Measurements from ENCODE around the gene TCF23.

Gene TCF23

DNA sequence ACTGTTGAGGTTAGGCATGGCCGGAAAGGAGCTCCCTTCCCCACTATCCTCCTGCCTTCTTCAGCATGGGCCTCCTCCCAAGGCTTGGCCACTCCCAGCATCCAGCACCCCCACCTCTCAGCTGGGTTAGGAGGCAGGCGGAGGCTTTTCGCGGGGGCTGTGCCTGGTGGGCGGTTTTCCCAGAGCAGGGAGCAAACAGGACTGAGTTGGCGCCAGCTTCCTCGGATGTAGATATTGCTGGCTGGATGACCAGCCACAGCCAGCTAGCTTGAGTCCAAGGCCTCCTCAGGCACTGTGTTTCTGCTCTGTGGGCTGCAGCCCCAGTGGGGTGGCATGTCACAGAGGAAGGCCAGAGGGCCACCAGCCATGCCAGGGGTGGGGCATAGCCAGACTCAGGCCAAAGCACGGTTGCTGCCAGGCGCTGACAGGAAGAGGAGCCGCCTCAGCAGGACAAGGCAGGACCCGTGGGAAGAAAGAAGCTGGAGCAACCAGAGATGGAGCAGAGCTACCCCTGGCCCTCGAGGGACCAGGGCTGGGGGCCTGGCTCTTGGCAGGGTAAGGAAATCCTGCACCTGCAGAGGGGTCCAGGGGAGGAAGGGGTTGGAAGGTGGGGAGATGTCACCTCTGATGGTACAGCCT, at the start of gene TCF23:
TSS of gene TCF23 (plus strand) at position 204 of the 639 bp plus-strand sequence. CDS start at position 334, 130 bp downstream.
- no peaks in the 10 kb centered on the region for H3K36me3 ChIP-seq
- no peak for TF ChIP-seq CTCF (IDR thresholded peaks at IDR 0.05)
- H3K27me3 ChIP-seq: peaks cover 8% of the 10 kb centered on the region
- no peak within 1 kb of the TSS for H3K4me3 ChIP-seq (ENCODE audit: low read depth in 1 of 2, low read length in 1 of 2)
- no peaks in the 10 kb centered on the region for H3K9me3 ChIP-seq
- H3K27ac ChIP-seq: no peak within 1 kb of the TSS
- H3K4me1 ChIP-seq (ENCODE audit: control insufficient read depth in 1 of 2, insufficient read depth in 1 of 2, low read depth in 1 of 2, low read length in 1 of 2): no peaks in the 10 kb centered on the region

DNA sequence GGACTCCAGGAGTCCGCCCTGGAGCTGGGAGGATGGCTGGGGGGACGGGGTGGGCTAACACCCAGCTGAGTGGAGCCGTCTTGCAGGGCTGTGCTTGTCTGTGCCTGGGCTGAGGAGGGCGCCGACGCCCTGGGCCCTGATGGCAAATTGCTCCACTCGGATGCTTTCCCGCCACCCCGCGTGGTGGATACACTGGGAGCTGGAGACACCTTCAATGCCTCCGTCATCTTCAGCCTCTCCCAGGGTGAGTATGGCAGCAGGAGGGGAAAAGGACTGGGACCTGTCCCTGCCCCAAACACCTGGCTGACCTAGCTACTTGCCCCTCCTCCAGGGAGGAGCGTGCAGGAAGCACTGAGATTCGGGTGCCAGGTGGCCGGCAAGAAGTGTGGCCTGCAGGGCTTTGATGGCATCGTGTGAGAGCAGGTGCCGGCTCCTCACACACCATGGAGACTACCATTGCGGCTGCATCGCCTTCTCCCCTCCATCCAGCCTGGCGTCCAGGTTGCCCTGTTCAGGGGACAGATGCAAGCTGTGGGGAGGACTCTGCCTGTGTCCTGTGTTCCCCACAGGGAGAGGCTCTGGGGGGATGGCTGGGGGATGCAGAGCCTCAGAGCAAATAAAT, 49.4 kb upstream of the TCF23 start:
- Histone ChIP-seq H3K27me3 (no peaks in the 10 kb centered on the region), H3K4me3 (ENCODE audit: low read depth in 1 of 2, low read length in 1 of 2) (no peak overlapping the region), H3K27ac (no peak overlapping the region), H3K4me1 (ENCODE audit: control insufficient read depth in 1 of 2, insufficient read depth in 1 of 2, low read depth in 1 of 2, low read length in 1 of 2) (peaks cover 11 to 12% of the 10 kb centered on the region in 2 experiments), H3K9me3 (no peaks in the 10 kb centered on the region), H3K36me3 (no peaks in the 10 kb centered on the region)
- TF ChIP-seq CTCF (IDR thresholded peaks at IDR 0.05): no peak

DNA sequence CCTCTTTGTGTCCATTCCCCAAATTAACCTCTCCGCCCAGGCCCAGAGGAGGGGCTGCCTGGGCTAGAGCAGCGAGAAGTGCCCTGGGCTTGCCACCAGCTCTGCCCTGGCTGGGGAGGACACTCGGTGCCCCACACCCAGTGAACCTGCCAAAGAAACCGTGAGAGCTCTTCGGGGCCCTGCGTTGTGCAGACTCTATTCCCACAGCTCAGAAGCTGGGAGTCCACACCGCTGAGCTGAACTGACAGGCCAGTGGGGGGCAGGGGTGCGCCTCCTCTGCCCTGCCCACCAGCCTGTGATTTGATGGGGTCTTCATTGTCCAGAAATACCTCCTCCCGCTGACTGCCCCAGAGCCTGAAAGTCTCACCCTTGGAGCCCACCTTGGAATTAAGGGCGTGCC, 48.8 kb upstream of the TCF23 start:
- Histone ChIP-seq H3K36me3 (no peaks in the 10 kb centered on the region), H3K4me1 (ENCODE audit: control insufficient read depth in 1 of 2, insufficient read depth in 1 of 2, low read depth in 1 of 2, low read length in 1 of 2) (peaks cover 11 to 12% of the 10 kb centered on the region in 2 experiments), H3K4me3 (ENCODE audit: low read depth in 1 of 2, low read length in 1 of 2) (no peak overlapping the region), H3K9me3 (no peaks in the 10 kb centered on the region), H3K27ac (no peak overlapping the region), H3K27me3 (no peaks in the 10 kb centered on the region)
- no peak for TF ChIP-seq CTCF (IDR thresholded peaks at IDR 0.05)

DNA sequence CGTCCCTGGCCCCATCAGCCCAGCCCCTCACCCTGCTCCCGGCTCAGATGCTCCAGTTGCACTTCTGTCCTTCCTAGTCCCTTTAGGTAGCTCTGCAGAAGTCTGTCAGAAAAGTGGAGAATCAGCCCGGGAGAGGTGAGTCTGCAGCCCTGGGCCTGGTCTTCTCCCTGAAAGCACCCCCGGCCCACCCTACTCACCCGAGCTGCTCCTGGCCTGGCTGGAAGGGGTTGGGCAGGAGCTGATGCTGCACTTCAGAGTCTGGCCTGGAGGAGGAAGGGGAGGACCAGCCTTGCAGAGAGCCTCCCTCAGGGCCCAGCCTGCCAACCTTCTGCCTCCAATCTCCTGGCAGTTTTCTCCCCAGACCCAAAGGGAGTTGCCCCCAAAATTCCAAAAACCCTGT, 46.5 kb upstream of the TCF23 start:
- Histone ChIP-seq H3K36me3 (no peaks in the 10 kb centered on the region), H3K27me3 (no peaks in the 10 kb centered on the region), H3K9me3 (no peaks in the 10 kb centered on the region), H3K27ac (no peak overlapping the region), H3K4me1 (ENCODE audit: control insufficient read depth in 1 of 2, insufficient read depth in 1 of 2, low read depth in 1 of 2, low read length in 1 of 2) (no peaks in the 10 kb centered on the region), H3K4me3 (ENCODE audit: low read depth in 1 of 2, low read length in 1 of 2) (no peak overlapping the region)
- TF ChIP-seq CTCF (IDR thresholded peaks at IDR 0.05): no peak

GRCh38 chr2:27105981-27106380, 42.8 kb upstream of the TCF23 start:
- Histone ChIP-seq H3K9me3 (no peaks in the 10 kb centered on the region), H3K4me1 (ENCODE audit: control insufficient read depth in 1 of 2, insufficient read depth in 1 of 2, low read depth in 1 of 2, low read length in 1 of 2) (no peaks in the 10 kb centered on the region), H3K27ac (no peak overlapping the region), H3K27me3 (no peaks in the 10 kb centered on the region), H3K4me3 (ENCODE audit: low read depth in 1 of 2, low read length in 1 of 2) (no peak overlapping the region), H3K36me3 (no peaks in the 10 kb centered on the region)
- TF ChIP-seq CTCF (IDR thresholded peaks at IDR 0.05): no peak

Measured in neutrophil (primary cell).